SJSA1 (cell line): ENCODE data around the gene PLP2. TPM values are rescaled to one million over a fixed set of nuclear protein-coding genes. Genes with fewer than 3 reads are reported as not detected.

ENCODE experiments used
- DNase-seq, 2 experiments: peaks; one replicate each; pipeline ENCODE4 v3.0.0-alpha.2; 2015 to 2020; ENCODE audit warnings: low spot score in 2 of 2, low read depth in 1 of 2
- H3K27ac ChIP-seq: fragments of 250-450 bp; sonication (Bioruptor Pico); 2 replicates; pipeline ENCODE4 v1.5.1; 2020; ENCODE audit warnings: mild to moderate bottlenecking, moderate library complexity
- H3K27me3 ChIP-seq: fragments of 250-450 bp; sonication (Bioruptor Pico); replicated peaks from 2 replicates; pipeline ENCODE4 v1.5.1; 2020; ENCODE audit warnings: mild to moderate bottlenecking, moderate library complexity
- H3K36me3 ChIP-seq: fragments of 250-450 bp; sonication (Bioruptor Pico); 2 replicates; pipeline ENCODE4 v1.5.1; 2020; ENCODE audit warnings: mild to moderate bottlenecking
- H3K4me1 ChIP-seq: fragments of 250-450 bp; sonication (Bioruptor Pico); replicated peaks from 2 replicates; pipeline ENCODE4 v1.6.1; 2021; ENCODE audit warnings: mild to moderate bottlenecking
- H3K4me3 ChIP-seq: fragments of 250-450 bp; sonication (Bioruptor Pico); 2 replicates; pipeline ENCODE4 v1.5.1; 2020; ENCODE audit warnings: mild to moderate bottlenecking
- H3K9me3 ChIP-seq: fragments of 250-450 bp; sonication (Bioruptor Pico); replicated peaks from 2 replicates; pipeline ENCODE4 v1.5.1; 2020; ENCODE audit warnings: mild to moderate bottlenecking
- total RNA-seq: library from RNA; depleted of rRNA; stranded (reverse); fragments of >200 nt; shearing (Covaris generic); gene quantifications from 2 replicates; pipeline ENCODE4 v1.2.3, GENCODE V29; 2014

PLP2 gene
- total RNA-seq, 1 experiment from 2014 or later = 63.8 TPM

DNA sequence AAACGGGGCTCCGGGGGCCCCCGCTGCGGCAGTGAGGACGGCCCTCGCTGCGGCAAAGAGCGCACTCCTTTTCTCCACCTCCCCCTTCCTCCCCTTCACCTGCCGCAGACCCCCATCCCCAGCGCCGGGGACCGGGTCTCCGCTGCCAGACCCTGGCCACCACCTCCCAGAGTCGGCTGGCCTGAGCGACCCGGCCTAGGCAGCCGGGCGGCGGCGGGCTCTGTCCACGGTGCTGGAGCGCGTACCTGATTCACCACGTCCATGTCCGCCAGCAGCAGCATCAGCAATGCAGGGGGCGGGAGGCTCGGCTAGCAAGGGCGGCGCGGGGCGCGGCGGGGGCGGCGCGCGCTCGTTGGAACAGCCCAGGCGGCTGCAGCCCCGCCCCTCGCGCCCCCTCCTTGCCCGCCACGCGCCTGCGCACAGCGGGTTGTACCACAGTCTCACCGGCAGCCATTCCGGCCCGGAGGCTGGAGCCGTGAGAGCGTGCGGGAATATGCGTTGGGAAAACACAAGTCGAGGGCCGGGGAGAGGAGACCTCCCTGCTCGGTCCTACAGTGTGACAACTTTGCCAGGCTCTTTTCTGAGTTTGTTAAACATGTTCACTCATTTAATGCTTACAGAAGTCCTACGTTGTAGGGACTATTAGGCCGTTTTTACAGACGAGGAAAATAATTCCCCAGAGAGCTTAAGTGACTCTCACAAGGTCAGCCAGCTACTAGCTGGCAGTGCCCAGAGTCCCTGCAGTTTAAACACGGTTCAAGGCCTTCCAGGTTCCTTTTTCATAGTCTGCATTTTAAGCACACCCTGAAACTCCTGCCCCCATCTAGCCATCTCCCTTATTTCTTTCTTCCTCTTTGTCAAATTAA lies 28.4 kb downstream of the PLP2 start, which contains the start of gene SYP:
Gene SYP, minus strand, starts transcription at position 288 of the 866 bp plus-strand sequence. Its CDS starts 7 bp downstream, at position 281.
- DNase-seq = peak; percentile 70 to 85
- H3K36me3 ChIP-seq = no peaks in the 10 kb centered on the region
- H3K4me3 ChIP-seq = peak within 1 kb of the TSS; percentile 8; the same call in 1 of the 2 replicates
- H3K27me3 ChIP-seq = no peaks in the 10 kb centered on the region
- peaks cover 6% of the 10 kb centered on the region; the same call in 1 of the 2 replicates for H3K4me1 ChIP-seq
- H3K27ac ChIP-seq = no peak within 1 kb of the TSS
- no peaks in the 10 kb centered on the region for H3K9me3 ChIP-seq

DNA sequence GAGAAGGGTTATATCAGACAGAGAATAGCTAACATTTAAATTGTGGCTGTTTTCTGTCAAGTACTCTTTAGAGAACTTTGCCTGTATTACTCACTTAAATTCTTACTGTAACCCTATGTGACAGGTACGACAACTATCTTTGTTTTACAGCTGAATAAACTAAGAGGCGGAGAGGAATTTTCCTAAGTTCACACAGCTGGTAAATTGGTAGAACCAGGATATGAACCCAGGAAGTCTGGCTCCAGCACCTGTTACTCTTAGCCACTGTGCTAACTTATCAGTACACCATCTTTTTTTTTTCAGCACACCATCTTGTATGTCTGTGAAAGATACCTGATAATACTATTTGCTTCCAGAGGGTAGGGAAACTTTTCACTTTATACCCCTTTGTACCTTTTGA lies 30.3 kb downstream of the PLP2 start:
- no peaks in the 10 kb centered on the region for H3K36me3 ChIP-seq
- no peaks in the 10 kb centered on the region for H3K9me3 ChIP-seq
- no peaks in the 10 kb centered on the region for H3K27me3 ChIP-seq
- DNase-seq = no peak
- H3K27ac ChIP-seq = no peak overlapping the region
- H3K4me1 ChIP-seq = peaks cover 6% of the 10 kb centered on the region; the same call in 1 of the 2 replicates
- H3K4me3 ChIP-seq = no peak overlapping the region

- Histone ChIP-seq H3K36me3 (no peaks in the 10 kb centered on the region), H3K4me1 (peaks cover 6% of the 10 kb centered on the region; the same call in 1 of the 2 replicates)
- DNase-seq = no peak
Measured at GRCh38 chrX:49203536-49203935, 31.8 kb downstream of the PLP2 start.

DNA sequence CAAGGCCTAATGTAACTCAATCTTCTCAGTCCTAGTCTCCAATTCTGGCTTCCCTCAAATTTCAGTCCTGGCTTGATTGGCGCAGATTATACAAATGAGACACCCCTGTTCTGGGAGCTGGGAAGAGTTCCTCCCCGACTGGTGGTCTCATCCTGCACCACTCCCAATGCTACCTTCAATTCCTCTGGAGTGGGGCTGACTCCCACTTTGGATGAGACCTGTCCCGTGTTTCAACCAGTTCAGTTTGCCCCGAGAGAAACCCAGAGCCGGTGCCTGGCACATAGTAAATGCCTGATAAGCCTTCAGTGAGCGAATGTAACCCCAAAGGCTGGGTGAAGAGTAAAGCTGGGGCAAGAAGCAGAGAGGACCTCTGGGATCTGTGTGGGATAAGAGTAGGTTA lies 32.3 kb downstream of the PLP2 start:
- H3K27me3 ChIP-seq = no peaks in the 10 kb centered on the region
- DNase-seq = no peak
- H3K9me3 ChIP-seq = no peaks in the 10 kb centered on the region
- H3K4me3 ChIP-seq = no peak overlapping the region
- no peak overlapping the region for H3K27ac ChIP-seq
- peaks cover 6% of the 10 kb centered on the region; the same call in 1 of the 2 replicates for H3K4me1 ChIP-seq
- no peaks in the 10 kb centered on the region for H3K36me3 ChIP-seq

More at GRCh38 chrX:49203536-49203935, 31.8 kb downstream of the PLP2 start:
- Histone ChIP-seq H3K4me3 (no peak overlapping the region), H3K27me3 (no peaks in the 10 kb centered on the region), H3K27ac (no peak overlapping the region), H3K9me3 (no peaks in the 10 kb centered on the region)

DNA sequence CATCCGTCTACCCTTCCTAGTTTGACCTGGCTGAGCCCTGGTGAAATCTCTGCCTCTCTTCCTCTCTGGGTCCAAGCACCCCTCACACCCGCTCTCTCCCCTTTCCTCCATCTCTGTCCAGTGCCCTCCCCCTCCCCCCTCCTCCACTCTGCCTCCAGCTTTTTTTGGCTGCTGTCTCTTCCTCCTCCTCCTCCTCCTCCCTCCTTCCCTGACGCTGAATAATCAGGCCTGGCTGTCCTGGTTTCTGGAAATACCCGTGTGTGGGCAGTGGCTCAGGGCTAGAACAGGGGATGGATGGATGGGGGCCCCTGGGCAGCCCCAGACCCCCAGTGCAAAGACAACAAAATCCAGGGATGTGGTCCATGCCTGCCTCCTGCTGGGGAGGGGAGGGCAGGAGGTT lies 33.0 kb downstream of the PLP2 start:
- no peaks in the 10 kb centered on the region for H3K27me3 ChIP-seq
- no peaks in the 10 kb centered on the region for H3K36me3 ChIP-seq

DNA sequence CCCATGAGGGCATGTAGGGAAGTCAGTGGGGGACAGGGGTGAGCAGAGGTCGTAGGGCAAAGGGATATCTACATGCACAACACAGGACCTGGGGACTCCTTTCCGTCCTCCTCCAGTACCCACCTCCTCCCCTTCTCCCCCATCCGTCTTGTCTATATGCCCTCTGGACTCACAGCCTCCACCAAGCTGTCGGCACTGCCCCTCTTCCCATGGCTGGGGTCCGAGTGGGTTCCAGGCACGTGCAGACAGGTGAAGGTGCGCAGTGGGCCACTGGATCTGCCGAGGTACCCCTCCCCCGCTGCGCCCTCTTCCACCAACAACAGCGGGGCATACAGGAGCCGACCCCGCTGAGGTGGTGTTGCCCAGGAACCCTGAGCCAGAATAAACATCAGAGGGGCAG lies 33.7 kb downstream of the PLP2 start:
- no peaks in the 10 kb centered on the region for H3K27me3 ChIP-seq

More for the DNA sequence above, 33.0 kb downstream of the PLP2 start:
- H3K9me3 ChIP-seq = no peaks in the 10 kb centered on the region
- no peak overlapping the region for H3K27ac ChIP-seq
- no peak overlapping the region for H3K4me3 ChIP-seq
- peaks cover 6% of the 10 kb centered on the region; the same call in 1 of the 2 replicates for H3K4me1 ChIP-seq
- DNase-seq = no peak

GRCh38 chrX:49206543-49206942 lies 34.8 kb downstream of the PLP2 start:
- H3K4me1 ChIP-seq = no peaks in the 10 kb centered on the region
- H3K36me3 ChIP-seq = no peaks in the 10 kb centered on the region
- no peak overlapping the region for H3K4me3 ChIP-seq
- H3K9me3 ChIP-seq = no peaks in the 10 kb centered on the region
- H3K27me3 ChIP-seq = no peaks in the 10 kb centered on the region
- H3K27ac ChIP-seq = no peak overlapping the region
- no peak for DNase-seq

More for the DNA sequence above, 33.7 kb downstream of the PLP2 start:
- Histone ChIP-seq H3K36me3 (no peaks in the 10 kb centered on the region), H3K4me3 (no peak overlapping the region), H3K27ac (no peak overlapping the region), H3K9me3 (no peaks in the 10 kb centered on the region), H3K4me1 (peaks cover 4% of the 10 kb centered on the region; the same call in 1 of the 2 replicates)
- no peak for DNase-seq

GRCh38 chrX:49208399-49208798 lies 36.7 kb downstream of the PLP2 start:
- no peak for DNase-seq
- Histone ChIP-seq H3K36me3 (no peaks in the 10 kb centered on the region), H3K4me1 (no peaks in the 10 kb centered on the region)

GRCh38 chrX:49209434-49210251 lies 37.9 kb downstream of the PLP2 start:
- Histone ChIP-seq H3K9me3 (no peaks in the 10 kb centered on the region), H3K36me3 (no peaks in the 10 kb centered on the region), H3K27ac (no peak overlapping the region), H3K4me1 (no peaks in the 10 kb centered on the region), H3K27me3 (no peaks in the 10 kb centered on the region), H3K4me3 (no peak overlapping the region)
- no peak for DNase-seq

More at GRCh38 chrX:49208399-49208798, 36.7 kb downstream of the PLP2 start:
- no peak overlapping the region for H3K4me3 ChIP-seq
- no peak overlapping the region for H3K27ac ChIP-seq
- H3K27me3 ChIP-seq = no peaks in the 10 kb centered on the region
- no peaks in the 10 kb centered on the region for H3K9me3 ChIP-seq

- Histone ChIP-seq H3K4me3 (no peak overlapping the region), H3K36me3 (no peaks in the 10 kb centered on the region), H3K27ac (no peak overlapping the region), H3K9me3 (no peaks in the 10 kb centered on the region), H3K27me3 (no peaks in the 10 kb centered on the region), H3K4me1 (no peaks in the 10 kb centered on the region)
- DNase-seq = no peak
Measured at GRCh38 chrX:49210406-49210805, 38.7 kb downstream of the PLP2 start.

- no peaks in the 10 kb centered on the region for H3K36me3 ChIP-seq
- H3K9me3 ChIP-seq = no peaks in the 10 kb centered on the region
- H3K27ac ChIP-seq = no peak overlapping the region
- DNase-seq = no peak
- H3K4me3 ChIP-seq = no peak overlapping the region
- no peaks in the 10 kb centered on the region for H3K27me3 ChIP-seq
- no peaks in the 10 kb centered on the region for H3K4me1 ChIP-seq
Measured at GRCh38 chrX:49211074-49211473, 39.4 kb downstream of the PLP2 start.

- Histone ChIP-seq H3K4me3 (no peak overlapping the region), H3K4me1 (no peaks in the 10 kb centered on the region), H3K27me3 (no peaks in the 10 kb centered on the region), H3K36me3 (no peaks in the 10 kb centered on the region), H3K9me3 (no peaks in the 10 kb centered on the region), H3K27ac (no peak overlapping the region)
- DNase-seq = no peak
Measured at GRCh38 chrX:49212209-49212608, 40.5 kb downstream of the PLP2 start.

DNA sequence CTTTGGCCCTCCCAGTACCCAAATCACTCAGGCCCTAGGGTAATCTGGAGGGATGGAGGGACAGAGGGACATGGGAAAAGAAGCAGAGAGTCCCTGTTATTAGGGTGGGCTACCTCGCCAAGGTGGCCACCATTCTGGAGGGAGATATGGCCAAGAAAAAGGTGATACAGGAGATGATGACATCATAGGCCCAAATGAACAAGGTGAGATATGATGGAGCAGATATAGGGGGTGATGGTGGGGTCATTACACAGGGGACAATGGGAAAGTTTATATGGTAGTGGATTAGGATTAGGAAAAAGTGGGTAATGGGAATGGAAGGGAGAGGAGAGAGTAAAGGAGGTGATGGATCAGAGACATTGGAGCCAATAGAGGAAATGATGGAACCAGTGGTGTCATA lies 41.2 kb downstream of the PLP2 start:
- no peak for DNase-seq
- Histone ChIP-seq H3K4me1 (no peaks in the 10 kb centered on the region), H3K27me3 (no peaks in the 10 kb centered on the region), H3K27ac (no peak overlapping the region), H3K9me3 (no peaks in the 10 kb centered on the region), H3K4me3 (no peak overlapping the region), H3K36me3 (no peaks in the 10 kb centered on the region)

DNA sequence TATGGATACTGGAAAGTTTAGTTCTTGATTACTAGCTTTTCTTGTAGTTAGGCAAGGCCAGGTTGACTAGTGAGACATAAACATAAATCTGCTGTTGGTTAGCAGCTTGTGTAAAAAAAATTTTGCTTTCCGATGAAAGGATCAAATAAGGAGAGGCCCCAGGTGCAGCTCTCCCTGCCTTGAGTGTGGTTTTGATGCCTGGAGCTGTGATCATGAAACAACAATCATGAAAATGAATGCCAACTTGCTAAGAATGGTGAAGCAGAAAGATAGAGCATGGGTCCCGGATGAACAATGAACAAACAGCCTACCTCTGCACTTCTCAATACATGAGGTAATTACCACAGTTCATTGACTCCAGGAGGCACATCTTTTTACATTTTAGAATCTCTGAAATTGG lies 42.7 kb downstream of the PLP2 start:
- H3K27me3 ChIP-seq = no peaks in the 10 kb centered on the region
- H3K4me3 ChIP-seq = no peak overlapping the region
- H3K36me3 ChIP-seq = no peaks in the 10 kb centered on the region

More for the DNA sequence above, 42.7 kb downstream of the PLP2 start:
- H3K9me3 ChIP-seq = no peaks in the 10 kb centered on the region
- no peak overlapping the region for H3K27ac ChIP-seq
- no peak for DNase-seq
- H3K4me1 ChIP-seq = no peaks in the 10 kb centered on the region
